IPS DF 4.7 (cell line): ENCODE measurements around the gene SIGLEC15.

ENCODE experiments used
- DNase-seq: peaks from one replicate; pipeline ENCODE4 v3.0.0-alpha.2; 2013; ENCODE audit warnings: low spot score; ENCODE audit errors: extremely low read depth

SIGLEC15 gene

GRCh38 chr18:45876161-45876560 lies 50.7 kb downstream of the SIGLEC15 start:
- no peak for DNase-seq

- no peak for DNase-seq
Measured at GRCh38 chr18:45877403-45877802, 51.9 kb downstream of the SIGLEC15 start.

GRCh38 chr18:45879681-45880655 lies 54.5 kb downstream of the SIGLEC15 start:
- peak; percentile 49 for DNase-seq

DNA sequence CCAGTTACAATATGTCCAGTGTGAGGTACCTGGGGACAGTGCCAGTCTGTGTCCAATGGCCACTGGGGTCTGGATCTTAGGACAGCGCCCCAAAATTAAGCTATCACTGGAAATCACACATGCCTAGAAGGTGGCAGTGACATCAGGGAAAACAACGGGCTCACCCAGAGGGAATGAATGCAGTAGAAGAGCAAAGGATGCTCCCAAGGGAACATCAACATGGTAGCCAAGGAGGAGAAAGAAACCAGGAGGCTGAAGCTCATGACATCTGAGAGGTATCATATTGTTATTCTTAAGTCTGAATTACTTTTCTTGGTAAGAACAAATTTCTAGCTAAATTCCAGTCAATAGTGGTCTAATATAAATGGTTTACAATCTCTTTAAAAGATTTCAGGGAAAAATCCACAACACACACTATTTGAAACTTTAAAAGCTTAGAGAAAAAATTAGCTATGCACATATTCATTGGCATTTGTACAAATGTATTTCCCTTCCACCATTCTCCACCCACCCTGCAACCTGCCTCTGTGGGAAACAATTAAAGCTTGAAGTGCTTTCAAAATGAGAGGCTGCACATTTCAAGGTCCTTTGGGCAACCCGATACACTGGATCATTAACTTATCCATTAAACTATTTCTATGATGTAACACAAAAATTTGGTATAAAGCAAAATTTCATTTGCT lies 55.5 kb downstream of the SIGLEC15 start:
- DNase-seq, result no peak

DNA sequence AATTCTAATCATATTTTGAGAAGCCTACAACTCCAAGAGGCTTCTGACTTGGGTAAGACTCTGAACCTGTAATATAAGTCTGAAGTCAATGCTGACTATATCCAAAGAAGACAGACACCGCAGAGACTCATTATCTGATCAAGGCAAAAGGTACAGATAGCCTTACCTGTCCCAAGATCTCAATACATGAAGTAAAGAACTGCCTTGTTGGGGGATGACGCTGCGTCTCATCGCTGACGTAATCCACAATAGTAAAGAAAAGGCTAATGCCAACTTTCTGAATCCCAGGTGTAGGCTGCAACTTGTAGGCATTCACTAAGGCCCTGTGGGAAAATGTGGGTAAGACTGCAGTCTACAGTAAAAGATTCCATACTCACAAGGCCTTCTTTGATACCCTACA lies 62.1 kb downstream of the SIGLEC15 start:
- no peak for DNase-seq

GRCh38 chr18:45889419-45890064 lies 64.1 kb downstream of the SIGLEC15 start:
- no peak for DNase-seq

DNA sequence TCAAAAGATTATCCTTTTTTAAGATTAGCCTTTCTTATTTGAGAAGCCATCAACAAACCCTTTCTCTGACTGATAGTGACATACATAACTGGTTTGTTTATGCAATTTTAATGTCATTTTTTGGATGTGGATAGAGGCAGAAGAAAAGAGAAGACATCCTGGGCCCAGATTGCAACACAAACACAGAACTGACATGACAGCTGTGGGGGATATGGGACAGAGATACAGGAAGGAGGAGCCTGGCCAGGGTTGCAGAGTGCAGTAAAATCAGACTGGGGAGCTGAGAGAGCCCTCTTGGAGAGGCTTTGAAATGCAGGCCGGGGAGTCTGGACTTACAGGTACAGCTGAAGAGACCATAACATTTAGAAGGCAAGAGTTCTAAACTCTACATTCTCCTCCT lies 65.1 kb downstream of the SIGLEC15 start:
- DNase-seq, result no peak

DNA sequence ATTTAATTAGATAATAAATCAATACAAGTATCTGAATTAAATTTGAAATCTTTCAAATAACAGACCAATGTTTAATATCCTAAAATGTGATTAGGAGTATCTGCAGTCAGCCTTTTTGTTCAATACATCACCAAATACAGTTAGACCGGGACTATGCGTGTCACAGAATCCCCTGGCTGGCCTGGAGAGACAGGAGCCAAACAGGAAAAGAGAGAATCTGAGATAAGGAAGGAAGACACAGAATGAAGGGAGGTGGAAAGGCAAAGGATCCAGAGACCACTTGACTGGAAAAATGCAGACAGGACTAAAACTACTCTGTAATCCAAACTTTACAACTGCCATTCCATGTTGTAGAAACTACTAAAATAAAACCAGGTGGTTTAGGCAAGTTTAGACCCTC lies 66.3 kb downstream of the SIGLEC15 start:
- DNase-seq, result no peak
